ENCODE data around the gene CACNA1H. TPM values are rescaled to one million over a fixed set of nuclear protein-coding genes. Genes with fewer than 3 reads are reported as not detected.

CACNA1H gene
- total and polyA plus RNA-seq, 2 donors (not counting 3 experiments of a cell fraction or from before 2014, with no cell fraction given) = 0.03 TPM; not detected in 1

GRCh38 chr16:1160773-1161348 lies 8.0 kb downstream of the CACNA1H start:
- Histone ChIP-seq H3K4me2 (ENCODE audit: insufficient read depth, low read length) (no peak overlapping the region), H3K36me3 (ENCODE audit: control insufficient read depth in 2 of 2, extremely low read depth in 1 of 2, insufficient read depth in 2 of 2, low read length in 2 of 2) (no peaks in the 10 kb centered on the region), H3K4me3 (replicated peaks in 1 of 3; ENCODE audit: insufficient read depth in 1 of 3, low read depth in 1 of 3, low read length in 3 of 3) (no peak overlapping the region), H4K20me1 (replicated peaks; ENCODE audit: control insufficient read depth, extremely low read depth, insufficient read depth, low read length) (no peaks in the 10 kb centered on the region), H3K4me1 (ENCODE audit: control insufficient read depth, extremely low read depth, insufficient read depth, low read length) (no peaks in the 10 kb centered on the region), H3K79me2 (ENCODE audit: control insufficient read depth, insufficient read depth, low read length) (no peaks in the 10 kb centered on the region), H3K9me1 (replicated peaks; ENCODE audit: control insufficient read depth, extremely low read depth, insufficient read depth, low read length) (no peaks in the 10 kb centered on the region), H3K9ac (replicated peaks; ENCODE audit: extremely low read depth, insufficient read depth, low read length) (no peak overlapping the region), H2AFZ (ENCODE audit: low read depth, low read length) (no peak overlapping the region), H3K27ac (ENCODE audit: insufficient read depth, low read depth, low read length) (no peak overlapping the region), H3K27me3 (ENCODE audit: control insufficient read depth in 2 of 2, insufficient read depth in 2 of 2, low read length in 2 of 2) (no peaks in the 10 kb centered on the region), H3K9me3 (replicated peaks; ENCODE audit: control insufficient read depth, insufficient read depth, low read length) (no peaks in the 10 kb centered on the region)
- dilution Hi-C loops (cut with MboI; ENCODE audit: extremely low pct_ligation_motif_present, low sequenced_read_pairs) = no loop called here
- no TSS peak for BruUV-seq (replicated peaks)
- DNase-seq (ENCODE audit: low read depth, low spot score) (no peak), FAIRE-seq (no peak)
- POLR2A ChIA-PET = no interaction called here
- TF ChIP-seq EZH2 (IDR thresholded peaks at IDR 0.05; ENCODE audit: borderline replicate concordance, low read depth, low read length, severe bottlenecking) = no peak
- TF ChIP-seq, protein P1, sequence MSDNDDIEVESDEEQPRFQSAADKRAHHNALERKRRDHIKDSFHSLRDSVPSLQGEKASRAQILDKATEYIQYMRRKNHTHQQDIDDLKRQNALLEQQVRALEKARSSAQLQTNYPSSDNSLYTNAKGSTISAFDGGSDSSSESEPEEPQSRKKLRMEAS (IDR thresholded peaks at IDR 0.05; ENCODE audit: insufficient read depth, insufficient read length) = no peak
- TF ChIP-seq GATA2 (IDR thresholded peaks at IDR 0.05; ENCODE audit: insufficient read depth, insufficient read length, low read depth, low read length) = no peak
- no peak for TF ChIP-seq FOS (IDR thresholded peaks at IDR 0.05; ENCODE audit: borderline replicate concordance, insufficient read depth, low read length)
- intact Hi-C loops (cut with micrococcal nuclease) = no loop called here
- CTCF ChIA-PET = no interaction called here

GRCh38 chr16:1162701-1163566 lies 10.0 kb downstream of the CACNA1H start:
- H4K20me1 ChIP-seq (replicated peaks; ENCODE audit: control insufficient read depth, extremely low read depth, insufficient read depth, low read length) = no peaks in the 10 kb centered on the region
- H2AFZ ChIP-seq (ENCODE audit: low read depth, low read length) = no peak overlapping the region
- no peak for DNase-seq (ENCODE audit: low read depth, low spot score)
- no peaks in the 10 kb centered on the region for H3K9me3 ChIP-seq (replicated peaks; ENCODE audit: control insufficient read depth, insufficient read depth, low read length)
- no peak for TF ChIP-seq MYC (IDR thresholded peaks at IDR 0.05; ENCODE audit: low read depth, low read length)
- no peak for TF ChIP-seq GATA2 (IDR thresholded peaks at IDR 0.05; ENCODE audit: insufficient read depth, insufficient read length, low read depth, low read length)
- no peak for TF ChIP-seq POLR2A (IDR thresholded peaks at IDR 0.05; ENCODE audit: low read depth, low read length)
- TF ChIP-seq POLR2AphosphoS5 (IDR thresholded peaks at IDR 0.05; ENCODE audit: insufficient read depth, low read depth, low read length) = no peak
- TF ChIP-seq, protein P2, sequence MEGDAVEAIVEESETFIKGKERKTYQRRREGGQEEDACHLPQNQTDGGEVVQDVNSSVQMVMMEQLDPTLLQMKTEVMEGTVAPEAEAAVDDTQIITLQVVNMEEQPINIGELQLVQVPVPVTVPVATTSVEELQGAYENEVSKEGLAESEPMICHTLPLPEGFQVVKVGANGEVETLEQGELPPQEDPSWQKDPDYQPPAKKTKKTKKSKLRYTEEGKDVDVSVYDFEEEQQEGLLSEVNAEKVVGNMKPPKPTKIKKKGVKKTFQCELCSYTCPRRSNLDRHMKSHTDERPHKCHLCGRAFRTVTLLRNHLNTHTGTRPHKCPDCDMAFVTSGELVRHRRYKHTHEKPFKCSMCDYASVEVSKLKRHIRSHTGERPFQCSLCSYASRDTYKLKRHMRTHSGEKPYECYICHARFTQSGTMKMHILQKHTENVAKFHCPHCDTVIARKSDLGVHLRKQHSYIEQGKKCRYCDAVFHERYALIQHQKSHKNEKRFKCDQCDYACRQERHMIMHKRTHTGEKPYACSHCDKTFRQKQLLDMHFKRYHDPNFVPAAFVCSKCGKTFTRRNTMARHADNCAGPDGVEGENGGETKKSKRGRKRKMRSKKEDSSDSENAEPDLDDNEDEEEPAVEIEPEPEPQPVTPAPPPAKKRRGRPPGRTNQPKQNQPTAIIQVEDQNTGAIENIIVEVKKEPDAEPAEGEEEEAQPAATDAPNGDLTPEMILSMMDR (IDR thresholded peaks at IDR 0.05; ENCODE audit: extremely low read depth in 1 of 2, insufficient read depth in 1 of 2, low read depth in 1 of 2, low read length in 2 of 2) = no peak
- no peak for TF ChIP-seq JUN (IDR thresholded peaks at IDR 0.05; ENCODE audit: borderline replicate concordance, insufficient read depth, insufficient read length, low read depth)
- BruUV-seq (replicated peaks) = no TSS peak
- dilution Hi-C loops (cut with MboI; ENCODE audit: extremely low pct_ligation_motif_present, low sequenced_read_pairs) = no loop called here
- ChIA-PET POLR2A (no interaction called here), CTCF (no interaction called here)
- no peaks in the 10 kb centered on the region for H3K4me1 ChIP-seq (ENCODE audit: control insufficient read depth, extremely low read depth, insufficient read depth, low read length)
- H3K79me2 ChIP-seq (ENCODE audit: control insufficient read depth, insufficient read depth, low read length) = no peaks in the 10 kb centered on the region
- H3K9me1 ChIP-seq (replicated peaks; ENCODE audit: control insufficient read depth, extremely low read depth, insufficient read depth, low read length) = no peaks in the 10 kb centered on the region
- no peaks in the 10 kb centered on the region for H3K27me3 ChIP-seq (ENCODE audit: control insufficient read depth in 2 of 2, insufficient read depth in 2 of 2, low read length in 2 of 2)
- H3K4me2 ChIP-seq (ENCODE audit: insufficient read depth, low read length) = no peak overlapping the region
- no peaks in the 10 kb centered on the region for H3K36me3 ChIP-seq (ENCODE audit: control insufficient read depth in 2 of 2, extremely low read depth in 1 of 2, insufficient read depth in 2 of 2, low read length in 2 of 2)
- intact Hi-C loops (cut with micrococcal nuclease) = no loop called here
- H3K9ac ChIP-seq (replicated peaks; ENCODE audit: extremely low read depth, insufficient read depth, low read length) = no peak overlapping the region
- FAIRE-seq = no peak
- no peak overlapping the region for H3K27ac ChIP-seq (ENCODE audit: insufficient read depth, low read depth, low read length)
- no peak overlapping the region for H3K4me3 ChIP-seq (replicated peaks in 1 of 3; ENCODE audit: insufficient read depth in 1 of 3, low read depth in 1 of 3, low read length in 3 of 3)

All from endothelial cell of umbilical vein (primary cell).